Hematopoietic multipotent progenitor cell treated with erythropoietin and hydrocortisone succinate and interleukin-3 and kit ligand, for 4 days (in vitro differentiated cells): ENCODE results near the gene KIAA0513.
A peak's percentile ranks its signal among the peaks of the same experiment; 100 is the strongest.

Experiments
- DNase-seq: peaks from one replicate; pipeline ENCODE4 v3.0.0-alpha.2; 2015

KIAA0513 gene

DNA sequence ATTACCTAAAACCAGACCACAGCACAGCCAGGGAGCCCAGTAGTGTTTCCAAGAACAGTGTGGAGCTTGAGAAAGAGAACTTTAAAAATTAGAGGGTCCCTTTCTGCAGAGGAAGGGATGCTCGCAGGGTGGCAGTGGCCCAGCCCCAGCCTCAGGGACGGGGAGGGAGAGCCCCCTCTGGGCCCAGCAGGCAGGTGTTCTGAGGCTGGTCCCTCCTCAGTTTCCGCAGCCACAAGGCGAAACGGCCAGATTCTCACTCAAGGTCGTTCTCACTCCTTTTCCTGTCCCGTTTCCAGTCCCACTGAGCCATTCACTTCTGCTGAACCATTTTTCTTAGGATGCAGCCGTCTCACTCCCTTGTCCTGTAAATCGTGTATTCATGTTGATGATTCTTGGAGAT lies 64.7 kb downstream of the KIAA0513 start:
- DNase-seq, result no peak

GRCh38 chr16:85092851-85093250 lies 65.3 kb downstream of the KIAA0513 start:
- no peak for DNase-seq

- DNase-seq, result no peak
These were observed 66.1 kb downstream of the KIAA0513 start for GRCh38 chr16:85093705-85094104.

DNA sequence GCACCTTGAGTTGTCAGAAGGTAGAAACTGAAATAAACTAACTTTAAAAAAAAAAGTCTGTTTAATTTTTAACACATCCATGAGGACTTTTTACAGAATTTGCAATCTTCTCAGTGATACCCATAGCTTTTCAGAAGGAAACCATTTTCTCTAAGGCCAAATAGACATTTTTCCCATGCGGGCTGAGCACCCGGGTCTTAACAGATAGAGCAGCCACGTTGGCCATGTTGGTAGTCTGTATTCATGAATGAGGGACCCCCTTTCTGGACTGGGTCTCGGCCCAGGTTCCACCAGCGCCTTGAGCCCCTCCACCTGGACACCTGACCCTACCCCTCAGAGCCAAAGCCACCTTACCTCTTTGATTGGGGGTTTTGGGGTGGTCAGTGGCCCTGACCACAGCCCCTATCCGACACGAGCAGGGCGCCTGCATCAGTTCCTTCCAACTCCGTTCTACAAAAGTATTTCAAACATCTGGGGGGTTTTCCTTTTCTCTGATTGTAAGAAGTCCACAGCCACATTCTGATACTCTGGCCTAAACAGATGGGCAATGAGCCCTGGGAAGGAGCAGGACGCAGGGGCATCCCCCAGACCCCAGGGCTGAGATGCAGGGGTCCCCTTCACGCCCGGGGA lies 66.7 kb downstream of the KIAA0513 start:
- DNase-seq, result no peak

- no peak for DNase-seq
These were observed 67.2 kb downstream of the KIAA0513 start for GRCh38 chr16:85094812-85095211.

DNA sequence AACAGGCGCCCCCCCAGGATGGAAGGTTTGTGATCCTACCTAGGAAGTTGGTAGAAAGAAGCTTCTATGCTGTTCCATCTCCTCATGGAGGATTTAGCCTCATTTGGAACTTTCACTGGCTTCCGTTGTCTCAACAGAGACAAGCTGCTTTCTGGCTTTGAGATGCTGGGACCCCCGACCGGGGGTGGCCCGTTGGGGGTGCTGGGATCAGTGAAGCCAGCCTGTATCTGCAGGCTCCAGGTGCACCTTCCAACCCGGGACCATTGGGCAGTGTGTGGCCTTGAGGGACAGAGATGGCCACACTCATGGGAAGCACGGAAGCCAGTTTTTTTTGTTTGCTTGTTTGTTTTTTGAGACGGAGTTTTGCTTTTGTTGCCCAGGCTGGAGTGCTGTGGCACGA lies 69.3 kb downstream of the KIAA0513 start:
- no peak for DNase-seq

DNA sequence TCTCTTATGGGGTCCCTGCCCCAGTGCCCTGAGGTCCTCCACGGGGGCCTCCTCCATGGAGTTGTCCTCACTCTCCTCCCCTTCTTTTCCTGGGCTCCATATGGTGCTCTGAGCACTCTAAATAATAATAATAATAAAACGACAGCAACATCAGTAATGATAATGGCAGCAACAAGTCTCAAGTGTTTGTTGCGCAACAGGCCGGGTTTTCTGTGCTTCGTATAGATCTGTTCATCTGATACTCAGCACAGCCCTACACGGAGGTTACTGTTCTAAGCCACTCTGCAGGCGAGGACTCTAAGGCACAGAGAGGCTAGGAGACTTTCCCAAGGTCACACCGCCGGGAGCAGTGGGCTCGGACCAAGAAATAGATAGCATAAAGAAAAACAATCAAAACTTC lies 71.0 kb downstream of the KIAA0513 start:
- DNase-seq, result peak; percentile 56

GRCh38 chr16:85100265-85100664 lies 72.7 kb downstream of the KIAA0513 start:
- no peak for DNase-seq

DNA sequence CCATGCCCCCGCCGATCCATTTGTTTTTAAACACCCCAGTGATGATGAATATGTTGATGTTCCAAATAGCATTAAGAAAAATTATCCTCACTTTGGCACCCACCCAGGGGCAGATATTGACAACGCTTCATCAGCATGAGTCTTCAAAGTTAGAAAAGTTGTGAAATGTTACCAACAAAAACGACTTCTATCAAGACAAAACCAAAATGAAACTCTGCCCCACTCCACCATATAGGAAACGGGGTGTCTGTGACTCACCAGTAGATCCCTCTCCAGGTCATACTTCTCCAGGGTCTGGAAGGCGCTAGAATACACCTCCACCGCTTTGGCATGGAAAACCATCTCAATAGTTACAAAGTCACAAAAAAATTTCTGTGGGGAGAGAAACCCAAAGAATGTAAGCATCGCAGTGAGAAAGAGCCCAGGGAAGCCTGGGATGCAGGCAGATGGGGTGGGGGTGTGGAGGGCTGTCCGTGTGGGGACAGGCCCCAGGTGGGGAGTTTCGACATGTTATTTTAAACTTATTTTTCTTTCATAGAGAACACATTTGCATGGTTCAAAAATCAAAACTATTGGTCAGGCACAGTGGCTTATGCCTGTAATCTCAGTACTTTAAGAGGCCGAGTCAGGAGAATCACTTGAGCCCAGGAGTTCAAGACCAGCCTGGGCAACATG lies 74.5 kb downstream of the KIAA0513 start:
- DNase-seq, result no peak

DNA sequence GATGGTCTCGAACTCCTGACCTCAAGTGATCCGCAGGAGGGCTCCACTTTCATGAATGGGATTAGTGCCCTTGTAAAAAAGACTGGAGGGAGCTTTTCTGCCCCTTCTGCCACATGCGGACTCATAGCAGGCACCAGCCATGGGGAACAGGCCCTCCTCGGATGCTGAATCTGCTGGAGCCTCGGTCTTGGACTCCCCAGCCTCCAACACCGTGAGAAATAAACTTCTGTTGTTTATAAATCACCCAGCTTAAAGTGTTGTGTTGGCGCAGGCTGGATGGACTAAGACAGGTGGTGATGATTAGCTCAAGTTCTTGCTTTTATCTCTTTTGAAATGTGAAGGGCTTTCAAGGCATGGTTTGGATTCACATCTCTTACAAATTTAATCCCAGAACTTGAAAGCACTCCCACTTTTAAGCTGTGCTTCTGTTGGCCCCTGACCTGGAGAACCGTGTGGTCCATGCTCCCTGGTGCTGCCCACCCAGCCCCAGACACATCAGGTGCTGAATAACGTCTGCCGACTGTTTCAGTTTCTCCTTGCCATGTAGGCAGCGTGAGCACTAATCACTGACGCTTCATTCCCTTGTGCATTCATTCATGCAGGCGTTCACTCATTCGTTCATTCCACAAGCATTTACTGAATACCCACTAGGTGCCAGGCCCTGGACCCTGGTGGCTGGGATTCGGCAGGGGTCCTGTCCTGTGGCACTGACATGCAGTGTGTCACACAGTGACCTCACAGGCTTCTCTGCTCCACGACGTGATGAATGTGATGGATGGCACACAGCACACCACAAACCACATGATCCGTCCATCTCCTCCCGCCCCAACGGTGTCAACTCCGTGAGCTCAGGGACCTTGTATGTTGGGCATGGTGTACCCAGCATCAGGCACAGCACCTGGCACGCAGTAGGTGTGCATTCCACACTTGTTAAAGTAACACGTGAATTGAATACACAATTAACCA lies 75.8 kb downstream of the KIAA0513 start:
- no peak for DNase-seq

DNA sequence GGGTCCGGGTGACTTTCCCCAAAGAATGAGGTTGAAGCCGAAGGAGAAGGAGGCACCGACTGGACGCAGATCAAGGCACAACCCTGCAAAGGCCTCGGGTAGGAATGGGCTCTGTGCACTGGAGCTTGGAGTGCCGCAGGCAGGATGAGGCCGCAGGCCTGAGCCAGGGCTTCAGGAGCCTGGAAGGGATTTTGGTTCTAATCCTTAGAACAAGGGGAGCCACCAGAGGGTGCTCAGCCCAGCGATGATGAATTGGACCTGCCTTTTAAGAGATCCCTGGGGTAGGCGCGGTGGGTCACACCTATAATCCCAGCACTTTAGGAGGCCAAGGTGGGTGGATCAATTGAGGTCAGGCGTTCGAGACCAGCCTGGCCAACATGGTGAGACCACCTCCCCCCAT lies 76.6 kb downstream of the KIAA0513 start:
- no peak for DNase-seq

- DNase-seq, result peak; percentile 67
These were observed 77.3 kb downstream of the KIAA0513 start for GRCh38 chr16:85104821-85105391.

- no peak for DNase-seq
These were observed 77.9 kb downstream of the KIAA0513 start for GRCh38 chr16:85105475-85105874.

DNA sequence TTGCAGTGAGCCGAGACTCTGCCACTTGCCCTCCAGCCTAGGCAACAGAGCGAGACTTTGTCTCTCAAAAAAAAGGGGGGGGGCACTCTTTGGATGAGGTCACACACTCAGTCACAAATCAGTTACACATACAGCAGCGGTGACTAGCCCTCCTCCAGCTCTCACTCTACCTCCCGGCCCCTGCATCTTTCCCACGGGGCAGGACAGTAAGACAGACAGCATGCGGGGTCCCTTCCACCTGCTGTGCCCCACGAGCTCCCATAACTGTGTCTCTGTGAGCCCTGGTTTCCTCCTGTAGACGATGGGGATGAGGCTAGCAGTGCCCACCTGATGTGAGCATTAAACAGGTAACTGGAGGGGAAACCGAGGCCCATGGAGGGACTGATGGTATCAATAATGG lies 79.5 kb downstream of the KIAA0513 start:
- DNase-seq, result no peak

DNA sequence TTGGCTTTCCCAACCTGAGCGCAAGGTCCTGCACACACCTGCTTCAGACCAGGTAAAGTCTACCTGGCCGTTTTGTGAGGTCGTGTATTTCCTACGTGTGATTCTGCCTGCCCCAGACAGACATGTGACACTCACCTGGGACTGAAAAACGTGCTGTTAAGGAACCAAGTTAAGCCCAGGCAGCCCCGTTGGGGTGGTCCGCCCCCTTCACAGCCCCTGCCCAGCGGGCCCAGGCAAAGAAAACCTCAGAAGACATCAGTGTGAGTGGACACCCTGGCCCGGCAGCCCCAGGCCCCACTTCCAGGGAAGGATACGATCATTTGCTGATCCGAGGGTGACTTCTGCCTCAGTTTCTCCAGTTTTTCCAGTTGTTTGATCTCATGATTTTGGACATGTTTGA lies 79.9 kb downstream of the KIAA0513 start:
- DNase-seq, result no peak

DNA sequence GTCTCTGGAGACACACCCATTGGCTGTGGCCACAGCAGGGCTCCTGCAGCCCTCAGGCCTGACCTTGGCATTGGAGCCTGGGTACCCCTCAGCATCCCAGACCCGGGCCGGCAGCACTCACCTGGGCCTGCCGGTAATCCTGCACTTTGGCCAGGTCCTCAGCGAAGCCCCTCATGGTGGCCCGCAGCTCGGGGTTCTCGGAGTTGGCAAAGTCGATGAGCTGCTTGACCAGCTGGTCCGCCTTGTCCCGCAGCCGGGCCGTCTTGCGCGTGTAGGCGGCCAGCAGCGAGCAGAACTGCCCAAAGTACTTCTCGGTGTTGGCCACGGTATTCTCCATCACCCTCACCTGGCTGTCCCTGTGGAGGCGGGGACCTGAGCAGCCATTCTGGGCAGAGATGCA lies 82.5 kb downstream of the KIAA0513 start:
- DNase-seq, result no peak

DNA sequence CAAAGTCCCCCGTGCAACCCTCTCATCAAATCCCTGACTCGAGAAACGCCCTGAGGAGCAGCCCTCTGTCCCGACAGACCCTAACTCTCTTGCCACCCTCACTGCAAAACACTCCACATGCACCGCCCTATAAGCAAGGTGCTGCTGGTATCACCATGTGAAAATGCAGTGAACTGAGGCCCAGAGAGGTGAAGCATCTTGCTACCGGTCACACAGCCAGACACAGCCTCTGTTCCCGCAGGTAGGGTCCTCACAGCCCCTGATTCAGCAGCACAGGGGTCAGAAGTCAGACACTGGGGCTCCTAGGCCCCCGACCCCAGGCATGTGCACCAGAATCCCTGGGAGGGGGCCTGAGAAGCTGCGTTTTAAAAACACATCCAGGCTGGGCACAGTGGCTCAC lies 83.6 kb downstream of the KIAA0513 start:
- DNase-seq, result no peak

DNA sequence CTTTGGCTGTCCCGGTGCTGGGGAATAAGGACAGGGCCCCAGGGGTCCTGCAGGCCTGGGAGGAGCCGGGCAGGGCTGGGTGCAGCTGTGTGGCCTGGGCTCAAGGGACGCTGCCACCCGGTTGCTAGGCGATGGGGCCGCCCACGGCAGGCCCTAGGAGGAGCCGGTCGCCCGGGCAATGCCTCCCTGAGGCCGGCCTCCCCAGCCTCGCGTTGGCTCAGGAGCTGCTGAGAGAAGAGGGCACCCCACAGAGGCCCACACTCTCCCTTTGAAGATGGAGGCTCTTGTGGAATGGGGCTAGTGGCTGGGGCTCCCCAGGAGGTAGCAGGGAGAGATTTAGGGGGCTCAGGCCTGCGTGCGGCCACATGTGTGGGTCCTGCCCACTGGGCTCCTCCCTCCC lies 84.8 kb downstream of the KIAA0513 start, which contains the start of gene CIBAR2:
CIBAR2 (minus strand) TSS at position 109 of the 400 bp plus-strand sequence. CDS start 120 bp downstream, outside the sequence.
- no peak for DNase-seq

DNA sequence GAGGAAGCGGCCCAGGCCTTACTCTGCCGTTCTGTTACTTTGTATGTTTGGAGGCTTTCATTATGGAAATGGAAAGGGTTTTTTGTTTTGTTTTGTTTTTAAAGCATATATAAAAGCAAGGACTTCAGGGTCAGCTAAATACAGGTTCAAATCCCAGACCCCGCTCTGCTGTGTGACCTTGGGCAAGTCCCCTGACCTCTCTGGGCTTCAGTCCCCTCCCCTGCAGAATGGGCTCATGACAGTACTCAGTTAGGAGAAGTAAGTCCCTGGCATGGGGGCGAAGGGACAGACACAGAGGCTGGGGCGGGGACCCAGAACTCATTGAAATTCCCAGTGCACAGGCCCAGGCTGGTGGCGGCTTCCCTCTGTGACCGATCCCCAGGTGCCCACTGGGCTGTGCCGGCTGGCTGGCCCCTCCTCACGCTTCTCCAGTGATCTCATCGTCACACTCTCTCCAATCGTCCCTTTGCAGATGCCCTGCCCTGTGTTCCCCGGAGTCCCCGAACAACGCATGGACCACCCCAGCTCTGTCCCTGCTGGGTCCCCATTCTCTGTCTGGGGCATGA lies 85.7 kb downstream of the KIAA0513 start:
- no peak for DNase-seq

DNA sequence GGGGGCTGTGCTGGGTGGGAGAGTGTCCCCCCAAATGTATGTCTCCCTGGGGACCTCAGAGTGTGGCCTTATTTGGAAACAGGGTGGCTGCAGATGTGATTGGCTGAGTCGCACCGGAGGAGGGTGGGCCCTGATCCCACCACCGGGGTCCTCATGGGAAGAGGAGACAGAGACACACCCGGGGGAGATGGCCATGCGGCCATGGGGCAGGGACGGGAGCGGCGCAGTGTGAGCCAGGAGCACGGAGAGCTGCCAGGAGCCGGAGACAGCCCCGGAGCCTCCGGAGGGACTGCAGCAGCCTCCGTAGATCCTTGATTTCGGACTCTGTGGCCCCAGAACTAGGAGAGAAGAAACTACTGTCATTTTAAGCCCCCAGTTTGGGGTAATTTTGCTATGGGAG lies 86.3 kb downstream of the KIAA0513 start:
- no peak for DNase-seq

DNA sequence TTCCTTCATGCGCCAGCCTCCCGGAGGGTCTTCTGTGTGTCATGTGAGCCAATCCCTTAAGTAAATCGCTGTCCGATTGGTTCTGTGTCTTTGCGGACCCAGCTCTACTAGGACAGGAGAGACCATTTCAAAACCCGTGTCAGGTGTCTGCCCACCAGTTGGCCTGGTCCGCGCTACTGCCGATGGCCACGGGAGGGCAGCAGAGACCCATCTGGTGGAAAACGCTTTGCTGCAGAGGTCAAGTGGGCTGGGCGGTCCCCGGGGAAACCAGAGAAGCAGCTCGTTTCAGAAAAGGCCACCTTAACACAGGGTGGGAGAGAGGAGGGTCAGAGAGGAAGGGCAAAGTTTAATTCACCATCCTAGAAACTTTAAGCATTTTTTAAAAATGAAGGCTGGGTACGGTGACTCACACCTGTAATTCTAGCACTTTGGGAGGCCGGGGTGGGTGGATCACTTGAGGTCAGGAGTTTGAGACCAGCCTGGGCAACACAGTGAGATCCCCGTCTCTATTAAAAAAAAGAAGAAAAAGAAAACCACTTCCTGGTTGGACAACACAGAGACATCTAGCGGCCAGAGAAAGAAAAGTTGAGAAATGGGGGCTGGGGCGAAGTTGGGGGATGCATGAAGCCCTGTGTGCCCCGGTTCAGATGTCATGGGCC lies 87.4 kb downstream of the KIAA0513 start:
- peak; percentile 88 for DNase-seq

DNA sequence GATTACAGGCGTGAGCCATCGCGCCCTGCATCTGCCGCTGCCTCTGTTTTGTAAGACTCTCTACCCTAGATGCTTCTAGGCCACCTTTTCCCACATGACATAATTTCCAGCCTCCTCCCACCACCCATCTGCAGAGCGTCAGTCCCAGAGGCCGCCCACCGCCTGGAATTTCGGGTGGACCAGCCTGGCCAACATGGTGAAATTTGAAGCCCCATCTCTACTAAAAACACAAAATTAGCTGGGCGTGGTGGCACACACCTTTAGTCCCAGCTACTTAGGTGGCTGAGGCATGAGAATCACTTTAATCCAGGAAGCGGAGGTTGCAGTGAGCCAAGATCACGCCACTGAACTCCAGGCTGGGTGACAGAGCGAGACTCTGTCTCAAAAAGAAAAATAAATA lies 89.8 kb downstream of the KIAA0513 start:
- DNase-seq, result no peak

- no peak for DNase-seq
These were observed 92.4 kb downstream of the KIAA0513 start for GRCh38 chr16:85120006-85120340.
